Body of pancreas (tissue), 4 donors: ENCODE results near the gene VWDE.

Experiments used
- POLR2A ChIP-seq, 3 donors: fragments of 450-650 bp; IDR thresholded peaks; one replicate each; pipeline ENCODE4 v1.6.1; 2016; ENCODE audit warnings: antibody characterized with exemption in 3 of 3, mild to moderate bottlenecking in 2 of 3
- TF ChIP-seq, protein P1 (sequence below), 7 experiments: fragments of 450-650 bp in 4 of 7; fragments of 200-600 bp in 3 of 7; sonication (generic) in 3 of 7; IDR thresholded peaks; one replicate each; pipeline ENCODE4 v1.5.1; 2016 to 2019; ENCODE audit warnings: antibody characterized with exemption in 7 of 7

DNA sequence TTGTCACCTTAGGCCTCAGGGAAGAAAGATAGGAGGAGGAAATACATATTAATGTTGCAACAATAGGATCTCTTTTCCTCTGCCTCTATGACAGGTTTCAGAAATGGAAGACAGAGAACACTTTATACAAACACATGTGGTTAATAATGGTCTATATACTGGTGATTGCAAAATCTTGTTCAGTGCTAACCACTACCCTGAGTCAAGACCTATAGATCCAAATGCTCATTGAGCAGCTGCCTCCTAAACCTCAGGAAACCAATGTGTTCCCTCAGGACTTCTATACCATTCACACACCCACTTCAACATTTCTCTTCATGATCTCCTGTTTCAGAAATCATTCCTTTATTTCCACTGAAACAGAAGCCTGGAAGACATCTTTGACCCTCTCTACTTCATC is 32.5 kb upstream of the VWDE start:
- no peak for TF ChIP-seq POLR2A (IDR thresholded peaks at IDR 0.05)
- TF ChIP-seq, protein P1, sequence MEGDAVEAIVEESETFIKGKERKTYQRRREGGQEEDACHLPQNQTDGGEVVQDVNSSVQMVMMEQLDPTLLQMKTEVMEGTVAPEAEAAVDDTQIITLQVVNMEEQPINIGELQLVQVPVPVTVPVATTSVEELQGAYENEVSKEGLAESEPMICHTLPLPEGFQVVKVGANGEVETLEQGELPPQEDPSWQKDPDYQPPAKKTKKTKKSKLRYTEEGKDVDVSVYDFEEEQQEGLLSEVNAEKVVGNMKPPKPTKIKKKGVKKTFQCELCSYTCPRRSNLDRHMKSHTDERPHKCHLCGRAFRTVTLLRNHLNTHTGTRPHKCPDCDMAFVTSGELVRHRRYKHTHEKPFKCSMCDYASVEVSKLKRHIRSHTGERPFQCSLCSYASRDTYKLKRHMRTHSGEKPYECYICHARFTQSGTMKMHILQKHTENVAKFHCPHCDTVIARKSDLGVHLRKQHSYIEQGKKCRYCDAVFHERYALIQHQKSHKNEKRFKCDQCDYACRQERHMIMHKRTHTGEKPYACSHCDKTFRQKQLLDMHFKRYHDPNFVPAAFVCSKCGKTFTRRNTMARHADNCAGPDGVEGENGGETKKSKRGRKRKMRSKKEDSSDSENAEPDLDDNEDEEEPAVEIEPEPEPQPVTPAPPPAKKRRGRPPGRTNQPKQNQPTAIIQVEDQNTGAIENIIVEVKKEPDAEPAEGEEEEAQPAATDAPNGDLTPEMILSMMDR (IDR thresholded peaks at IDR 0.05) = no peak
